AG20443 (cell line): ENCODE measurements around the gene SCN2B.
"Not testable (repeated sequence)": the region's sequence is repeated elsewhere in the genome, so short reads cannot be mapped to it uniquely, and the experiment has no call there.

ENCODE experiments used
- DNase-seq: peaks from one replicate; pipeline ENCODE4 v3.0.0; 2012; ENCODE audit warnings: low spot score, mixed read lengths

SCN2B gene

GRCh38 chr11:118206391-118207031, 30.1 kb upstream of the SCN2B start:
- DNase-seq = no peak

DNA sequence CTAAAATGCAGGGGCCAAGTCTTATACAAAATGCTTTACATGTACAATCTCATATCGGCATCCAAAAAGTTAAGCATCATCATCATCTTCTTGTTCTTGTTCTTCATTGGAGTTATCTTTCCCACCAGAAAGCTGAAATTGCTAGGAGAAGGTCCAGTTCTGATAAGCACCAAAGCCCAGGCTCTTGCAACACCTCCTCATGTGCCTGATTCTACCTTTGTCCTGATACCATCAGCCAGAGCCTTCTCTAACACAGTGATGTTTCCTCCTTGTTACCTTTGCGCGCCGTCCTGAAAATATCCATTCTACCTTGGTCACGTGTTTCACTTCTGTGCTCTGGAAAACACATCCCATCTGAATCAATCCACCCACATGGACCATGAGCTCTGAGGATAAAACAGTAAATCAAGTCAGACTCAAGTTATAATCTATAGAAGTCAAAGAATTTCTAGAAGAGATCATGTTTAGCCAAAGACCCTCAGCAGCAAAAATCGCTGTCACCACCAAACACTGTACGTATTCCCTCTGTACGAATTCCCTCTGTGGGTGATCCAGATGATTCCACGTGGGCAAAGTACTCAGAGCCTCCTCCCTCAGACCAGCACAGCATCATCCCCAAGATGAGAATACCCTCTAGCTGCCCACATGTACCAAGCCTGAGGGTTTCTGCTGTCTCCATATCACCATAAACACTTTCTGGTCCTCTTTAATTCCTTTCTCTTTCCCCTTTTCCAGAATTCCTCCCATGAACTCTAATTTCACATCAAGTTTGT, 29.4 kb upstream of the SCN2B start:
- DNase-seq = no peak

- DNase-seq = no peak
Measured at GRCh38 chr11:118202599-118203422, 26.4 kb upstream of the SCN2B start.

DNA sequence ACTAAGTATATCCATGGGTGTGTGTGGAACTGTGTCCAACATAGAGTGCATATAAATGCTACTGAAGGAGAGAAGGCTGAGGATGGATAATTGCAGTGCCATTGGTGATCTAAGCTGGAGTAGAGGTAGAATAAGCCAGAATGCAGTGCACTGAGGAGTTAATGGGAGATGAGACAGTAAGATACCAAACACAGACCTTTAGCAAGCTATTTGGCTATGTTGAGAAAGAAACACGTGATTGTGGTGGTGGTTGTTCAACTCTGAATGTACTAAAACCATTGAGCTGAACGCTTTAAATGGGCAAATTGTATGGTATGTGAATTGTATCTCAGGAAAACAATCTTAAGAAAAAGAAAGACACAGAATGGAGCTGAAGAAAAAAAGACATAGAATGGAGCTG, 25.5 kb upstream of the SCN2B start:
- DNase-seq = no peak

- DNase-seq = no peak
Measured at GRCh38 chr11:118200901-118201680, 24.7 kb upstream of the SCN2B start.

DNA sequence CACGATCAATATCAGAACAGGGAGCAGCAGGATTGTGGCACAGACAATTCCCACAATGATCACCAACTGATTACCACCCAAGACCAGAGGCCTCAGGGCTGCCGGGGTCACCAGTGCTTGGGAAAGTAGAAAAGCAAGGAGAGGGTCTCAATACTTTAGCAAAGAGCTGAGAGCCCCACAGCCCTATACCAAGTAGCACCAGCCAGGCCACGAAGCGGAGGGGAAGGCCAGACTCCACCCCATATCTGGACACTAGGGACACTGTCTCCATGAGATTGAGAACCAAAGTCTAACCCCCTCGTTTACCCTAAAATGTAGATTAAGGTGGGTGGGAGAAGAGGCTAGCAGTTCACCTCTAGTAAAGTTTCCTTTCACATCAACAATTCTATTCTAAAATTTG, 24.1 kb upstream of the SCN2B start:
- no peak for DNase-seq

- no peak for DNase-seq
Measured at GRCh38 chr11:118199135-118199534, 22.7 kb upstream of the SCN2B start.

GRCh38 chr11:118198370-118198769, 21.9 kb upstream of the SCN2B start:
- DNase-seq = peak; percentile 84

GRCh38 chr11:118194835-118195627, 18.6 kb upstream of the SCN2B start:
- DNase-seq = peak; percentile 89

- DNase-seq = no peak
Measured at GRCh38 chr11:118193910-118194566, 17.6 kb upstream of the SCN2B start.

DNA sequence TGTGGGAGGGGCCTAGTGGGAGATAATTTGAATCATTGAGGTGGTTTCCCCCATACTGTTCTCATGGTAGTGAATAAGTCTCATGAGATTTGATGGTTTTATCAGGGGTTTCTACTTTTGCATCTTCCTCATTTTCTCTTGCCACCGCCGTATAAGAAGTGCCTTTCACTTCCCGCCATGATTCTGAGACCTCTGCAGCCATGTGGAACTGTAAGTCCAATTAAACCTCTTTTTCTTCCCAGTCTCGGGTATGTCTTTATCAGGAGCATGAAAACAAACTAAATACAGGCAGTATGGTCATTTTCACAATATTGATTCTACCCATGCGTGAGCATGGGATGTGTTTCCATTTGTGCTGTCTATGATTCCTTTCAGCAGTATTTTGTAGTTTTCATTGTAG, 16.4 kb upstream of the SCN2B start:
- not testable (repeated sequence) for DNase-seq

DNA sequence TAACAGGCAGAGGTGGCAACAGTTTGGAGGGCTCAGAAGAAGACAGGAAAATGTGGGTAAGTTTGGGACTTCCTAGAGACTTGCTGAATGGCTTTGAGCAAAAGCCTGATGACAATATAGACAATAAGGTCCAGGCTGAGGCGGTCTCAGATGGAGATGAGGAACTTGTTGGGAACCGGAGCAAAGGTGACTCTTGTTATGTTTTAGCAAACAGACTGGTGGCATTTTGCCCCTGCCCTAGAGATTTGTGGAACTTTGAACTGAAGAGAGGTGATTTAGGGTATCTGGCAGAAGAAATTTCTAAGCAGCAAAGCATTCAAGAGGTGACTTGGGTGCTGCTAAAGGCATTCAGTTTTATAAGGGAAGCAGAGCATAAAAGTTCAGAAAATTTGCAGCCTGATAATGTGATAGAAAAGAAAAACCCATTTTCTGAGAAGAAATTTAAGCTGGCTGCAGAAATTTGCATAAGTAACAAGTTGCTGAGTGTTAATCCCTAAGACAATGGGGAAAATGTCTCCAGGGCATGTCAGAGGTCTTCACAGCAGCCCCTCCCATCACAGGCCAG, 14.6 kb upstream of the SCN2B start:
- not testable (repeated sequence) for DNase-seq

DNA sequence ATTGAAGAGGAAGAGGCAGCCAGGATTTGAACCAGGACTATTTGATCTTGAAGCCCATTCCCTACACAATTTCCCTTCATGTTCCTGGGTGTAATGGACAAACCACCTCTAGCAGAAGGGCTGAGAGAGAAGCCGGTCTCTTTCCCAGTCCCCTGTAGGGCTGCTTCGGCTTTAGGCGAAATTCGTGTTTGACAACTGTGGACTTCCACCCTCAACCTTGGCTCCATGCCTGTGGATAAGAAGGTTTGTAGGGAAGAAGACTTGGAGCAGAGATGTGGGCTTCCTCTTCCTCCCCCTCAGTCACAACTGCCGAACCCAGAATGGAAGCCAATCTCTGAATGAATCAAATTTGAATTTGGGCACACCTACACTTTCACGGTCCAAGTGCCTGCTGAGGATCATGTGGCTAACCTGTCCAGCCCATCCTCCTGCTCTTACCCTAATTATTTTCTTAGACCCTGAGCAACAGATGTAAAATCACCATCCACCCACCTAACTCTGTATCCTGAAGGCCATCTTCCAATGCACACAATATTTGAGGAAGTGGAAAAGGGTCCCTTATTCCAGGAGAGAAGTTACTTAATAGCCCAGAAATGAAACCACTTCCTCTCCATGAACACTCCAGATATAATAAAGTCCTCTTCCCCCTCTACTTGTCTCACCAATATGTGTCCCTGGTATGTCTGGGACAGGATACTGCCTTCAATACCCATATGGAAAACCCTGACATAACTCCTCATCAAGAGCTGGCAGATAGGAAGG, 10.1 kb upstream of the SCN2B start:
- no peak for DNase-seq

DNA sequence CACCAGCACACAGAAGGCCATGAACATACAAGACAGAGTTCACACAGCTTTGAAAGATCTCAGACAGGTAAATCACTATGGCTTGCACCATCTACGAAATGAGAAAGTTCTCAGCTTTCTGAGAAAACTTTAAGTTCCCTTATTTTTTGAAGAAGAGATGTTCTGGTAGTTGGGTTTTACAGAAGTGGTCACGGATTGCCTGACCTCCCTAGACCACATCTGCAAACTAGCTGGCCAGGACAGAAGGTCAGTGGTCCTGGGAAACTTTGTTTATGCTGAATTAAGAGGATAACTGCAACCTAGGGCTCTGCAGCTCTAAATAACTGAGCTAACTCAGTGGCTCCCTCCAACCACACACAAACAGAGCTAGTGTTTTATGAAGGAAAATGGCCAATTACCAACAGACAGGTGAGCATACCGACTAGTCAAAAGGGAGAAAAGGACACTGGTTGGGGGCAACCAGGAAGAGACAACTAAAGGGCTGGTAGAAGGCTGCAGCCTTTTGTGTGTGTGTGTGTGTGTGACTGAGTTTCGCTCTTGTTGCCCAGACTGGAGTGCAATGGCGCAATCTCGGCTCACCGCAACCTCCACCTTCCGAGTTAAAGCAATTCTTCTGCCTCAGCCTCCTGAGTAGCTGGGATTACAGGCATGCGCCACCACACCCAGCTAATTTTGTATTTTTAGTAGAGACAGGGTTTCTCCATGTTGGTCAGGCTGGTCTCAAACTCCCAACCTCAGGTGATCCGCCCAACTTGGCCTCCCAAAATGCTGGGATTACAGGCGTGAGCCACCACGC, 8.5 kb upstream of the SCN2B start:
- DNase-seq = no peak

DNA sequence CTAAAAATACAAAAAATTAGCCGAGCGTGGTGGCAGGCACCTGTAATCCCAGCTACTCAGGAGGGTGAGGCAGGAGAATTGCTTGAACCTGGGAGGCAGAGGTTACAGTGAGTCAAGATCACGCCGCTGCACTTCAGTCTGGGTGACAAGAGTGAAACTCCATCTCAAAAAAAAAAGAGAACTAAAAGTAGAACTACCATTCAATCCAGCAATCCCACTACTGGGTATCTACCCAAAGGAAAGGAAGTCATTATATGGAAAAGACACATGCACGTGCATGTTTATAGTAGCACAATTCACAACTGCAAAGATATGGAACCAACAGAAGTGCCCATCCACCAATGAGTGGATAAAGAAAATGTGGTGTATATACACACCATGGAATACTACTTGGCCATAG, 7.3 kb upstream of the SCN2B start:
- DNase-seq = not testable (repeated sequence)

- DNase-seq = peak; percentile 43
Measured at GRCh38 chr11:118180300-118180703, 3.9 kb upstream of the SCN2B start.

DNA sequence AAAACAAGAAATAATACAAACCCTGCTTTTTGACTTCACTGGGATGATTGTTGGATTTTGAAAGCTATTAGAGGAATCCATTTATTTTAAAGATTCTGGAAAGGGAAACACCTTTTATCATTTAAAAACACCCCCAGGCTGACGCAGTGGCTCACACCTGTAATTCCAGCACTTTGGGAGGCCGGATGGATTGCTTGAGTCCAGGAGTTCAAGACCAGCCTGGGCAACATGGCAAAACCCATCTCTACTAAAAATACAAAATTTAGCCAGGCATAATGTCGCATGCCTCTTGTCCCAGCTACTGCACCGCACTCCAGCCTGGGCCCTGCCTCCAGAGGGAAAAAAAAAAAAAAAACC, 317 bp upstream of the SCN2B start:
- DNase-seq = no peak

GRCh38 chr11:118175031-118175992, 1.1 kb downstream of the SCN2B start:
- peak; percentile 36 for DNase-seq
